BJ (cell line): ENCODE measurements around the gene DEDD. TPM values are rescaled to one million over a fixed set of nuclear protein-coding genes. Genes with fewer than 3 reads are reported as not detected.
A peak's percentile ranks its signal among the peaks of the same experiment; 100 is the strongest.

Experiments used
- CTCF ChIA-PET: fragments of 350-600 bp; formaldehyde crosslinking; extraction: SDS; loops from one replicate; lab custom pipeline; 2021; ENCODE audit warnings: antibody characterized with exemption, inconsistent platforms; lab: Yijun Ruan, JAX
- POLR2A ChIA-PET: fragments of 300-600 bp; sonication (Branson Sonifier 250); formaldehyde crosslinking; extraction: SDS; loops from one replicate; lab custom pipeline; 2021; ENCODE audit warnings: antibody characterized with exemption; lab: Charles Lee
- DNase-seq: peaks from one replicate; pipeline ENCODE4 v3.0.0-alpha.2; 2011; ENCODE audit warnings: low read depth
- H3K27me3 ChIP-seq: 2 replicates; pipeline ENCODE4 v1.6.0; 2011; ENCODE audit warnings: low read length; ENCODE audit not compliant: control insufficient read depth, insufficient read depth
- H3K36me3 ChIP-seq: 2 replicates; pipeline ENCODE4 v1.5.1; 2011; ENCODE audit warnings: low read length; ENCODE audit not compliant: control insufficient read depth, insufficient read depth
- H3K4me3 ChIP-seq: 2 replicates; pipeline ENCODE4 v1.5.1; 2011; ENCODE audit warnings: low read depth, mild to moderate bottlenecking, control low read depth, low read length
- CTCF ChIP-seq: IDR thresholded peaks from 2 replicates; pipeline ENCODE4 v1.5.1; 2011; ENCODE audit warnings: low read depth, mild to moderate bottlenecking, control low read depth, inconsistent platforms, low read length, moderate library complexity; ENCODE audit not compliant: insufficient read depth
- polyA plus RNA-seq: library from polyadenylated mRNA; depleted of rRNA; stranded (reverse); fragments of >200 nt; gene quantifications from 2 replicates; pipeline ENCODE4 v1.2.3, GENCODE V29; 2011

DEDD gene
- polyA plus RNA-seq, 1 experiment = 74.0 TPM

GRCh38 chr1:161100556-161100955, 31.9 kb downstream of the DEDD start:
- CTCF ChIA-PET = interaction anchor here (1.0 to 8.9 kb wide), 5 partner anchors 25 to 102 kb away, joined by 3 to 132 read pairs (median 46); partner anchors contain the start of genes ARHGAP30, F11R and USF1
- DNase-seq = no peak
- H3K27me3 ChIP-seq = no peaks in the 10 kb centered on the region
- H3K4me3 ChIP-seq = no peak overlapping the region
- peaks cover 6% of the 10 kb centered on the region for H3K36me3 ChIP-seq
- no peak for TF ChIP-seq CTCF
- POLR2A ChIA-PET = no interaction called here

GRCh38 chr1:161099090-161099802, 33.2 kb downstream of the DEDD start:
- CTCF ChIA-PET = interaction anchor here (2.5 to 8.9 kb wide), 8 partner anchors 9 to 107 kb away, joined by 12 to 132 read pairs (median 47); partner anchors contain the start of genes ARHGAP30, DEDD, NECTIN4 and USF1
- TF ChIP-seq CTCF = no peak
- Histone ChIP-seq H3K36me3 (peaks cover 6% of the 10 kb centered on the region), H3K27me3 (no peaks in the 10 kb centered on the region), H3K4me3 (no peak overlapping the region)
- no peak for DNase-seq
- POLR2A ChIA-PET = no interaction called here

GRCh38 chr1:161098210-161099068, 34.0 kb downstream of the DEDD start, which contains the start of gene KLHDC9:
KLHDC9 (plus strand) TSS chr1:161098361; CDS start chr1:161098536, 175 bp downstream.
- peak; percentile 39; the same call in 1 of the 2 replicates for TF ChIP-seq CTCF
- CTCF ChIA-PET = interaction anchor here (0.6 to 8.9 kb wide), 38 partner anchors 8 to 1169 kb away, joined by 3 to 132 read pairs (median 6); partner anchors contain the start of genes ARHGAP30, DEDD, F11R and NECTIN4
- H3K36me3 ChIP-seq = peaks cover 6% of the 10 kb centered on the region
- no peaks in the 10 kb centered on the region for H3K27me3 ChIP-seq
- H3K4me3 ChIP-seq = peak within 1 kb of the TSS; percentile 66
- POLR2A ChIA-PET = no interaction called here
- no peak for DNase-seq

GRCh38 chr1:161096530-161096929, 35.9 kb downstream of the DEDD start:
- Histone ChIP-seq H3K27me3 (no peaks in the 10 kb centered on the region), H3K36me3 (0 out of 2 replicates have a peak, but pooled peaks cover 1% of the 10 kb centered on the region), H3K4me3 (no peak overlapping the region)
- POLR2A ChIA-PET = no interaction called here
- DNase-seq = no peak
- TF ChIP-seq CTCF = no peak
- CTCF ChIA-PET = interaction anchor here (1.0 to 8.9 kb wide), 16 partner anchors 11 to 371 kb away, joined by 3 to 132 read pairs (median 11); partner anchors contain the start of genes ARHGAP30, DEDD, F11R and NECTIN4

GRCh38 chr1:161096015-161096414, 36.5 kb downstream of the DEDD start:
- no peak overlapping the region for H3K4me3 ChIP-seq
- POLR2A ChIA-PET = no interaction called here
- 0 out of 2 replicates have a peak, but pooled peaks cover 1% of the 10 kb centered on the region for H3K36me3 ChIP-seq
- H3K27me3 ChIP-seq = no peaks in the 10 kb centered on the region
- DNase-seq = no peak
- CTCF ChIA-PET = interaction anchor here (1.0 to 8.9 kb wide), 10 partner anchors 10 to 125 kb away, joined by 4 to 132 read pairs (median 39); partner anchors contain the start of genes ARHGAP30, DEDD, NECTIN4 and NIT1
- TF ChIP-seq CTCF = no peak
